SJCRH30 (cell line): ENCODE measurements around the gene IL1RAPL1. TPM values are rescaled to one million over a fixed set of nuclear protein-coding genes. Genes with fewer than 3 reads are reported as not detected.

Experiments
- DNase-seq, 2 experiments: peaks; one replicate each; pipeline ENCODE4 v3.0.0-alpha.2; 2015 to 2020
- H3K27ac ChIP-seq: fragments of 250-450 bp; sonication (Bioruptor Pico); 2 replicates; pipeline ENCODE4 v1.5.1; 2020; ENCODE audit warnings: mild to moderate bottlenecking, moderate library complexity
- H3K27me3 ChIP-seq: fragments of 250-450 bp; sonication (Bioruptor Pico); 2 replicates; pipeline ENCODE4 v1.5.1; 2020; ENCODE audit warnings: mild to moderate bottlenecking, moderate library complexity
- H3K36me3 ChIP-seq: fragments of 250-450 bp; sonication (Bioruptor Pico); 2 replicates; pipeline ENCODE4 v1.5.1; 2020; ENCODE audit warnings: mild to moderate bottlenecking, moderate library complexity
- H3K4me1 ChIP-seq: fragments of 250-450 bp; sonication (Bioruptor Pico); 2 replicates; pipeline ENCODE4 v1.5.1; 2020; ENCODE audit warnings: mild to moderate bottlenecking, moderate library complexity
- H3K4me3 ChIP-seq: fragments of 250-450 bp; sonication (Bioruptor Pico); 2 replicates; pipeline ENCODE4 v1.5.1; 2020; ENCODE audit warnings: mild to moderate bottlenecking, moderate library complexity
- H3K9me3 ChIP-seq: fragments of 250-450 bp; sonication (Bioruptor Pico); replicated peaks from 2 replicates; pipeline ENCODE4 v1.5.1; 2020; ENCODE audit warnings: mild to moderate bottlenecking, moderate library complexity
- total RNA-seq: library from RNA; depleted of rRNA; stranded (reverse); fragments of >200 nt; shearing (Covaris generic); gene quantifications from 2 replicates; pipeline ENCODE4 v1.2.3, GENCODE V29; 2014

The IL1RAPL1 gene
- total RNA-seq, 1 experiment from 2014 or later, result not detected

GRCh38 chrX:29561417-29561816, 974.2 kb downstream of the IL1RAPL1 start:
- DNase-seq, result no peak
- Histone ChIP-seq H3K27me3 (no peaks in the 10 kb centered on the region), H3K27ac (no peak overlapping the region), H3K4me1 (no peaks in the 10 kb centered on the region), H3K36me3 (no peaks in the 10 kb centered on the region), H3K4me3 (no peak overlapping the region), H3K9me3 (no peaks in the 10 kb centered on the region)

GRCh38 chrX:29580560-29580959, 993.3 kb downstream of the IL1RAPL1 start:
- Histone ChIP-seq H3K4me1 (no peaks in the 10 kb centered on the region), H3K36me3 (no peaks in the 10 kb centered on the region), H3K27ac (no peak overlapping the region), H3K27me3 (no peaks in the 10 kb centered on the region), H3K9me3 (no peaks in the 10 kb centered on the region), H3K4me3 (no peak overlapping the region)
- no peak for DNase-seq

GRCh38 chrX:29581223-29581622, 994.0 kb downstream of the IL1RAPL1 start:
- Histone ChIP-seq H3K36me3 (no peaks in the 10 kb centered on the region), H3K4me1 (no peaks in the 10 kb centered on the region), H3K27ac (no peak overlapping the region), H3K27me3 (no peaks in the 10 kb centered on the region), H3K4me3 (no peak overlapping the region), H3K9me3 (no peaks in the 10 kb centered on the region)
- DNase-seq, result no peak

- no peak overlapping the region for H3K4me3 ChIP-seq
- no peaks in the 10 kb centered on the region for H3K4me1 ChIP-seq
- H3K27me3 ChIP-seq, result no peaks in the 10 kb centered on the region
- no peak for DNase-seq
- no peaks in the 10 kb centered on the region for H3K9me3 ChIP-seq
- no peak overlapping the region for H3K27ac ChIP-seq
- no peaks in the 10 kb centered on the region for H3K36me3 ChIP-seq
These were observed 999.9 kb downstream of the IL1RAPL1 start for GRCh38 chrX:29587107-29587506.

- no peak overlapping the region for H3K27ac ChIP-seq
- no peaks in the 10 kb centered on the region for H3K9me3 ChIP-seq
- no peak overlapping the region for H3K4me3 ChIP-seq
- H3K27me3 ChIP-seq, result no peaks in the 10 kb centered on the region
- DNase-seq, result no peak
- no peaks in the 10 kb centered on the region for H3K4me1 ChIP-seq
- H3K36me3 ChIP-seq, result no peaks in the 10 kb centered on the region
These were observed 1003.7 kb downstream of the IL1RAPL1 start for GRCh38 chrX:29590921-29591320.

GRCh38 chrX:29604381-29604780, 1017.1 kb downstream of the IL1RAPL1 start:
- Histone ChIP-seq H3K27me3 (no peaks in the 10 kb centered on the region), H3K4me1 (no peaks in the 10 kb centered on the region), H3K27ac (no peak overlapping the region), H3K4me3 (no peak overlapping the region), H3K36me3 (no peaks in the 10 kb centered on the region), H3K9me3 (no peaks in the 10 kb centered on the region)
- DNase-seq, result no peak

- DNase-seq, result no peak
- Histone ChIP-seq H3K4me3 (no peak overlapping the region), H3K9me3 (no peaks in the 10 kb centered on the region), H3K27ac (no peak overlapping the region), H3K4me1 (no peaks in the 10 kb centered on the region), H3K36me3 (no peaks in the 10 kb centered on the region), H3K27me3 (no peaks in the 10 kb centered on the region)
These were observed 1030.0 kb downstream of the IL1RAPL1 start for GRCh38 chrX:29617276-29617675.

- Histone ChIP-seq H3K9me3 (no peaks in the 10 kb centered on the region), H3K27ac (no peak overlapping the region)
These were observed 1030.5 kb downstream of the IL1RAPL1 start for GRCh38 chrX:29617725-29618124.

GRCh38 chrX:29627833-29628232, 1040.6 kb downstream of the IL1RAPL1 start:
- Histone ChIP-seq H3K36me3 (no peaks in the 10 kb centered on the region), H3K9me3 (no peaks in the 10 kb centered on the region), H3K27ac (no peak overlapping the region), H3K27me3 (no peaks in the 10 kb centered on the region), H3K4me1 (no peaks in the 10 kb centered on the region), H3K4me3 (no peak overlapping the region)
- no peak for DNase-seq

More at GRCh38 chrX:29617725-29618124, 1030.5 kb downstream of the IL1RAPL1 start:
- Histone ChIP-seq H3K36me3 (no peaks in the 10 kb centered on the region), H3K27me3 (no peaks in the 10 kb centered on the region), H3K4me3 (no peak overlapping the region), H3K4me1 (no peaks in the 10 kb centered on the region)
- DNase-seq, result no peak

- Histone ChIP-seq H3K27me3 (no peaks in the 10 kb centered on the region), H3K27ac (no peak overlapping the region), H3K36me3 (no peaks in the 10 kb centered on the region), H3K4me1 (no peaks in the 10 kb centered on the region), H3K4me3 (no peak overlapping the region), H3K9me3 (no peaks in the 10 kb centered on the region)
- no peak for DNase-seq
These were observed 1047.3 kb downstream of the IL1RAPL1 start for GRCh38 chrX:29634516-29634915.

- no peaks in the 10 kb centered on the region for H3K9me3 ChIP-seq
- DNase-seq, result no peak
- H3K27ac ChIP-seq, result no peak overlapping the region
- H3K36me3 ChIP-seq, result no peaks in the 10 kb centered on the region
- H3K4me1 ChIP-seq, result no peaks in the 10 kb centered on the region
- H3K27me3 ChIP-seq, result no peaks in the 10 kb centered on the region
- H3K4me3 ChIP-seq, result no peak overlapping the region
These were observed 1049.1 kb downstream of the IL1RAPL1 start for GRCh38 chrX:29636331-29636730.

GRCh38 chrX:29640106-29640505, 1052.9 kb downstream of the IL1RAPL1 start:
- Histone ChIP-seq H3K36me3 (no peaks in the 10 kb centered on the region), H3K4me3 (no peak overlapping the region), H3K27me3 (no peaks in the 10 kb centered on the region), H3K4me1 (no peaks in the 10 kb centered on the region), H3K27ac (no peak overlapping the region), H3K9me3 (no peaks in the 10 kb centered on the region)
- no peak for DNase-seq

- Histone ChIP-seq H3K9me3 (no peaks in the 10 kb centered on the region), H3K4me3 (no peak overlapping the region), H3K27me3 (no peaks in the 10 kb centered on the region), H3K4me1 (no peaks in the 10 kb centered on the region), H3K36me3 (no peaks in the 10 kb centered on the region), H3K27ac (no peak overlapping the region)
- DNase-seq, result no peak
These were observed 1054.2 kb downstream of the IL1RAPL1 start for GRCh38 chrX:29641461-29641860.

- H3K4me1 ChIP-seq, result no peaks in the 10 kb centered on the region
- H3K27me3 ChIP-seq, result no peaks in the 10 kb centered on the region
- H3K27ac ChIP-seq, result no peak overlapping the region
- H3K9me3 ChIP-seq, result no peaks in the 10 kb centered on the region
- no peaks in the 10 kb centered on the region for H3K36me3 ChIP-seq
- no peak overlapping the region for H3K4me3 ChIP-seq
- no peak for DNase-seq
These were observed 1055.9 kb downstream of the IL1RAPL1 start for GRCh38 chrX:29643181-29643580.

GRCh38 chrX:29648161-29648560, 1060.9 kb downstream of the IL1RAPL1 start:
- H3K4me3 ChIP-seq, result no peak overlapping the region
- no peak overlapping the region for H3K27ac ChIP-seq
- no peak for DNase-seq
- H3K4me1 ChIP-seq, result no peaks in the 10 kb centered on the region
- H3K9me3 ChIP-seq, result no peaks in the 10 kb centered on the region
- no peaks in the 10 kb centered on the region for H3K36me3 ChIP-seq
- H3K27me3 ChIP-seq, result no peaks in the 10 kb centered on the region

- Histone ChIP-seq H3K36me3 (no peaks in the 10 kb centered on the region), H3K27me3 (no peaks in the 10 kb centered on the region), H3K9me3 (no peaks in the 10 kb centered on the region), H3K27ac (no peak overlapping the region), H3K4me3 (no peak overlapping the region), H3K4me1 (no peaks in the 10 kb centered on the region)
- DNase-seq, result no peak
These were observed 1065.2 kb downstream of the IL1RAPL1 start for GRCh38 chrX:29652484-29652883.

- no peak overlapping the region for H3K27ac ChIP-seq
- no peaks in the 10 kb centered on the region for H3K36me3 ChIP-seq
- no peak for DNase-seq
- H3K27me3 ChIP-seq, result no peaks in the 10 kb centered on the region
- no peak overlapping the region for H3K4me3 ChIP-seq
- no peaks in the 10 kb centered on the region for H3K9me3 ChIP-seq
- H3K4me1 ChIP-seq, result no peaks in the 10 kb centered on the region
These were observed 1066.5 kb downstream of the IL1RAPL1 start for GRCh38 chrX:29653721-29654120.
